ENCODE data around the gene KCND3.

GRCh38 chr1:111934106-111934852, 55.2 kb downstream of the KCND3 start:
- TF ChIP-seq, protein P1, sequence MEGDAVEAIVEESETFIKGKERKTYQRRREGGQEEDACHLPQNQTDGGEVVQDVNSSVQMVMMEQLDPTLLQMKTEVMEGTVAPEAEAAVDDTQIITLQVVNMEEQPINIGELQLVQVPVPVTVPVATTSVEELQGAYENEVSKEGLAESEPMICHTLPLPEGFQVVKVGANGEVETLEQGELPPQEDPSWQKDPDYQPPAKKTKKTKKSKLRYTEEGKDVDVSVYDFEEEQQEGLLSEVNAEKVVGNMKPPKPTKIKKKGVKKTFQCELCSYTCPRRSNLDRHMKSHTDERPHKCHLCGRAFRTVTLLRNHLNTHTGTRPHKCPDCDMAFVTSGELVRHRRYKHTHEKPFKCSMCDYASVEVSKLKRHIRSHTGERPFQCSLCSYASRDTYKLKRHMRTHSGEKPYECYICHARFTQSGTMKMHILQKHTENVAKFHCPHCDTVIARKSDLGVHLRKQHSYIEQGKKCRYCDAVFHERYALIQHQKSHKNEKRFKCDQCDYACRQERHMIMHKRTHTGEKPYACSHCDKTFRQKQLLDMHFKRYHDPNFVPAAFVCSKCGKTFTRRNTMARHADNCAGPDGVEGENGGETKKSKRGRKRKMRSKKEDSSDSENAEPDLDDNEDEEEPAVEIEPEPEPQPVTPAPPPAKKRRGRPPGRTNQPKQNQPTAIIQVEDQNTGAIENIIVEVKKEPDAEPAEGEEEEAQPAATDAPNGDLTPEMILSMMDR (IDR thresholded peaks at IDR 0.05; ENCODE audit: extremely low read depth in 1 of 2, insufficient read depth in 1 of 2, low read depth in 1 of 2, low read length in 2 of 2): no peak
- TF ChIP-seq, protein P2, sequence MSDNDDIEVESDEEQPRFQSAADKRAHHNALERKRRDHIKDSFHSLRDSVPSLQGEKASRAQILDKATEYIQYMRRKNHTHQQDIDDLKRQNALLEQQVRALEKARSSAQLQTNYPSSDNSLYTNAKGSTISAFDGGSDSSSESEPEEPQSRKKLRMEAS (IDR thresholded peaks at IDR 0.05; ENCODE audit: insufficient read depth, insufficient read length): no peak
- TF ChIP-seq POLR2A (IDR thresholded peaks at IDR 0.05; ENCODE audit: low read depth, low read length) (no peak), EZH2 (IDR thresholded peaks at IDR 0.05; ENCODE audit: borderline replicate concordance, low read depth, low read length, severe bottlenecking) (no peak), POLR2AphosphoS5 (IDR thresholded peaks at IDR 0.05; ENCODE audit: insufficient read depth, low read depth, low read length) (no peak), JUN (IDR thresholded peaks at IDR 0.05; ENCODE audit: borderline replicate concordance, insufficient read depth, insufficient read length, low read depth) (no peak), FOS (IDR thresholded peaks at IDR 0.05; ENCODE audit: borderline replicate concordance, insufficient read depth, low read length) (no peak)

Measured in endothelial cell of umbilical vein (primary cell).